Measurements from ENCODE around the gene ATP9A.

The ATP9A gene

GRCh38 chr20:51585148-51585547 lies 183.0 kb downstream of the ATP9A start:
- TF ChIP-seq CTCF (IDR thresholded peaks at IDR 0.05; ENCODE audit: low read depth, low read length), result no peak
- TF ChIP-seq POLR2A (IDR thresholded peaks at IDR 0.05; ENCODE audit: extremely low read depth, insufficient read length), result no peak
- TF ChIP-seq MYC (IDR thresholded peaks at IDR 0.05; ENCODE audit: low read depth, low read length), result no peak
- no peak for TF ChIP-seq MAX (IDR thresholded peaks at IDR 0.05; ENCODE audit: low read depth, low read length)
- H3K4me3 ChIP-seq (ENCODE audit: low read depth, low read length), result no peak overlapping the region

GRCh38 chr20:51584737-51585136 lies 183.5 kb downstream of the ATP9A start:
- DNase-seq (ENCODE audit: low read depth), result peak; percentile 19
- no peak overlapping the region for H3K4me3 ChIP-seq (ENCODE audit: low read depth, low read length)
- no peak for TF ChIP-seq MYC (IDR thresholded peaks at IDR 0.05; ENCODE audit: low read depth, low read length)
- no peak for TF ChIP-seq MAX (IDR thresholded peaks at IDR 0.05; ENCODE audit: low read depth, low read length)
- TF ChIP-seq POLR2A (IDR thresholded peaks at IDR 0.05; ENCODE audit: extremely low read depth, insufficient read length), result no peak
- TF ChIP-seq CTCF (IDR thresholded peaks at IDR 0.05; ENCODE audit: low read depth, low read length), result no peak

More at GRCh38 chr20:51585148-51585547, 183.0 kb downstream of the ATP9A start:
- DNase-seq (ENCODE audit: low read depth), result no peak

DNA sequence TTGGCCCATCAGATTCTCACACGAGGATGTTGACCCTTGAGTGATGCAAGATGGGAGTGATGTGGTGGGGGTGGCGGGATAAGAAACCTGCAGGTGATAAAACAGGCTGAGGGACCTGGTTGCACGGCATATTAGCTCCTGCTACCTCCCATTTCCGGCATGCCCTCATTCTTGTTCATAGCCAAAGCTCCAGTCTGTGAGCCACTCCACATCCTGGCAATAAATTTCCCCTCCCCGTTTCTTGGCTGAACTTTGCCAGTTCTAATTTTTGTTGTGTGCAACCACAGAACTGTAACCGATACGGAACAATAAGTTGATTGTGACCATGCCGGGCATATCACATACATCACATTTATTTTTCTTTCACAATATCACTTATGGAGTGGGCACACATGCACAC lies 184.1 kb downstream of the ATP9A start:
- no peak overlapping the region for H3K4me3 ChIP-seq (ENCODE audit: low read depth, low read length)
- no peak for DNase-seq (ENCODE audit: low read depth)
- no peak for TF ChIP-seq CTCF (IDR thresholded peaks at IDR 0.05; ENCODE audit: low read depth, low read length)
- no peak for TF ChIP-seq MAX (IDR thresholded peaks at IDR 0.05; ENCODE audit: low read depth, low read length)

- TF ChIP-seq MYC (IDR thresholded peaks at IDR 0.05; ENCODE audit: low read depth, low read length) (no peak), CTCF (IDR thresholded peaks at IDR 0.05; ENCODE audit: low read depth, low read length) (no peak), POLR2A (IDR thresholded peaks at IDR 0.05; ENCODE audit: extremely low read depth, insufficient read length) (no peak), MAX (IDR thresholded peaks at IDR 0.05; ENCODE audit: low read depth, low read length) (no peak)
- DNase-seq (ENCODE audit: low read depth), result no peak
- H3K4me3 ChIP-seq (ENCODE audit: low read depth, low read length), result no peak overlapping the region
These were observed 184.7 kb downstream of the ATP9A start for GRCh38 chr20:51583499-51583898.

DNA sequence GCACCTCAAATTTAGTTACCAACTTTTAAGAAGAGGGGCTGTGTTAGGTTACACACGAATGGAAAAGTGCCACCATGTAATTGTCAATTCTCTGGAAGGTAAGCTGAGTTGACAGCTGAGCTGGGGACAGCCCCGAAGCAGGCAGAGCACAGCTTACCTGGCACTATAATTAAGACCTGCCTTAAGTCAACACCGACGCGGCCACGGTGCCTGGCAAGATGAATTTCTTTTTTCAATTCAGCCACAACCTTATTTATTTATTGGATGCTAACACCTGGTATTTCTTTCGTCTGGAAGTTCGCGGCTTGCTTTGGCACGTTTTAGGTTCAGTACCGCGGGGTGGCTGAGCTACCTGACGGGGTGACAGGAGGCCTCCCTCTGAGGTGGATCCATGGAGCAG lies 185.1 kb downstream of the ATP9A start:
- no peak overlapping the region for H3K4me3 ChIP-seq (ENCODE audit: low read depth, low read length)
- DNase-seq (ENCODE audit: low read depth), result no peak
- no peak for TF ChIP-seq MAX (IDR thresholded peaks at IDR 0.05; ENCODE audit: low read depth, low read length)
- TF ChIP-seq MYC (IDR thresholded peaks at IDR 0.05; ENCODE audit: low read depth, low read length), result no peak
- no peak for TF ChIP-seq CTCF (IDR thresholded peaks at IDR 0.05; ENCODE audit: low read depth, low read length)
- no peak for TF ChIP-seq POLR2A (IDR thresholded peaks at IDR 0.05; ENCODE audit: extremely low read depth, insufficient read length)

DNA sequence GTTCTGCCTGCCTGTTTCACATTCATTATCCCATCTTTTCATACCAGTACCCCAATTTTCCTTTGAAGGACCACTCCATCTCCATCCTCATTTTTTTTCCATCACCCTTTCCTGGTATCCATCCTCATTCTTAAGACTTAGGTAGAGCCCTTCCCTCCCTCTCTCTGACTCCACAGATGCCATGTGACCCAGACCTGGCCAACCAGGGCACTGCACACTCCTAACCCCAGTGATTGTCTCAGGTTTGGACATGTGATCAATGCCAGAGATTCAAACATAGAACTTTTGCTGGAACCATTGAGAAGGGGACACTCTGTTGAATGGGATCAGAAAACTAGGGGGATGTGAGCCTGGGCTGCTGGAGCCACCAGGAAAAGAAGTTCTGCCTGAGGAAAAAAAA lies 186.6 kb downstream of the ATP9A start:
- no peak overlapping the region for H3K4me3 ChIP-seq (ENCODE audit: low read depth, low read length)
- TF ChIP-seq MAX (IDR thresholded peaks at IDR 0.05; ENCODE audit: low read depth, low read length) (no peak), CTCF (IDR thresholded peaks at IDR 0.05; ENCODE audit: low read depth, low read length) (no peak), MYC (IDR thresholded peaks at IDR 0.05; ENCODE audit: low read depth, low read length) (no peak), POLR2A (IDR thresholded peaks at IDR 0.05; ENCODE audit: extremely low read depth, insufficient read length) (no peak)
- DNase-seq (ENCODE audit: low read depth), result no peak
